Fibroblast of upper back skin (primary cell): ENCODE data around the gene ANAPC2.

Experiments used
- DNase-seq: peaks from one replicate; pipeline ENCODE4 v3.0.0-alpha.2; 2013

Gene ANAPC2

DNA sequence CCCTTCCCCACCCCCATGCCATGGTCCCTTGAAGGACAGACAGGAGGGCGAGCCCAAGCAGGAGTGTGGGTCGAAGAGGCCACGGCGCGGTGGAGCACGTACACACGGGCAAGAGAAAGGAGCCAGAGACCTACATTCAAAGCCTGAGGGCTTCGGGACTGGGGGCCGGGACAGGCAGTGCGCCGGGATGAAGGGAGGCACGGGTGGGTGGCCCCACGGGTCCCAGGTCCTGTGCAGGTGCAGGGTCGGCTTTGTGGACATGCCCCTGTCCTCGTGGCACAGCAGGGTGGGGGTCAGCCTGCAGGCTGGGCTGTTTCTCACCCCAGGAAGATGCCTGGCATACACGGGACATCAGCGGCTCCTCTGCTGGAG is 28.3 kb downstream of the ANAPC2 start:
- DNase-seq, result no peak

- DNase-seq, result no peak
Observed at GRCh38 chr9:137159105-137160053, 29.0 kb downstream of the ANAPC2 start.

DNA sequence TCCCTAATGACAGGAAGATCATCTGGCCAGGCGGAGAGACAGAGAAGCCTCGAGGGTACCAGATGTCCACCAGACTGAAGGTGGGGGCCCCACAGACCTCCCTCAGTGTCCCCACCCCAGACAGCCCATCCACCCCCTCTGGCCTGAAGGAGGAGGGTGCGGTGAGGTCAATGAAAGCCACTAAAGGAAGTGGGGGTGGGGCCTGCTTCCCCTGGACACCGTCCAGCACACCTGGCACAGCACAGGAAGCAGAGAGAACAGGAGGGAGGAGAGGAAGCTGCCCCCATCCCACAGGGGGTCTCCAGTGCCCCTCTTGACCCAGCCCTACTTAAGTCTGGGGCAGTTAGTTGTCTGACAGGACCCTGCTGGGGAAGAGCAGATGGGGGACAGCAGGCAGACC is 29.7 kb downstream of the ANAPC2 start:
- DNase-seq, result no peak

- DNase-seq, result no peak
Observed at GRCh38 chr9:137157618-137158415, 30.5 kb downstream of the ANAPC2 start.

DNA sequence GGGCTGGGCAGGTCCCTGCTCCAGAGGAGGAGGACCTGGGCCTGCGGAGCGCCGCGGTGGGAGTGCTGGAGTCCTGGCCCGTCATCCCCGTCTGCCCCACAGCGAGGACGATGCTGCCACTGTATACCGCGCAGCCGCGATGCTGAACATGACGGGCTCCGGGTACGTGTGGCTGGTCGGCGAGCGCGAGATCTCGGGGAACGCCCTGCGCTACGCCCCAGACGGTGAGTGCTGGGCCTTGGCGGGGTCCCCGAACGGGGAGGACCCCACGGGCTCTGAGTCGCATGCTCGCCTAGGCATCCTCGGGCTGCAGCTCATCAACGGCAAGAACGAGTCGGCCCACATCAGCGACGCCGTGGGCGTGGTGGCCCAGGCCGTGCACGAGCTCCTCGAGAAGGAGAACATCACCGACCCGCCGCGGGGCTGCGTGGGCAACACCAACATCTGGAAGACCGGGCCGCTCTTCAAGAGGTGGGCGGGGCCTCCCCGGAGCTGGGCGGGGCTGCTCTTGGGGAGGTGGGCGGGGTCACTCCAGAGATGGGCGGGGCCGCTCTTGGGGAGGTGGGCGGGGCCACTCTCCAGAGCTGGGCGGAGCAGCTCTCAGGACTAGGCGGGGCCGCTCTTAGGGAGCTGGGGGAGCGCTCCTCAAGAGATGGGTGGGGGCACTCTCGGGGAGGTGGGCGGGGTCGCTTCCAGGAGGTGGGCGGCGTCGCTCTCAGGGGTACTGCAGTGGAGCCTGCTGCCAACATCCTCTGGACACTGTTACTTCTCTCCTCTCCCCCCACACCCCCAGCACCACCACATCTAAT is 31.6 kb downstream of the ANAPC2 start:
- DNase-seq, result peak; percentile 16

DNA sequence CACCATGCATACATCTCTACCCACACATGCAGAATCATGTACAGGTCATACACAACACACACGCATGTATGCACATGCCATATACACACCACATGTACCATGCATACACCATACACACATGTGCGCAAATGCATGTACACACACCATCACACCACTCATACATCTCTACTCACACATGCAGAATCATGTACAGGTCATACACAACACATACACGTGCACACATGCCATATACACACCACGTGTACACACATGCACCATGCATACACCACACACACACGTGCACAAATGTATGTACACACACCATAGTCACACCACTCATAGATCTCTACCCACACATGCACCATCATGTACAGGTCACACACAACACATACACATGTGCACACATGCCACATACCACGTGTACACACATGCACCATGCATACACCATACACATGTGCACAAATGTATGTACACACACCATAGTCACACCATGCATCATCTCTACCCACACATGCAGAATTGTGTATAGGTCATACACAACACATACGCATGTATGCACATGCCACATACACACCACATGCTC is 35.4 kb downstream of the ANAPC2 start:
- no peak for DNase-seq

GRCh38 chr9:137150617-137151457 is 37.5 kb downstream of the ANAPC2 start:
- DNase-seq, result no peak

DNA sequence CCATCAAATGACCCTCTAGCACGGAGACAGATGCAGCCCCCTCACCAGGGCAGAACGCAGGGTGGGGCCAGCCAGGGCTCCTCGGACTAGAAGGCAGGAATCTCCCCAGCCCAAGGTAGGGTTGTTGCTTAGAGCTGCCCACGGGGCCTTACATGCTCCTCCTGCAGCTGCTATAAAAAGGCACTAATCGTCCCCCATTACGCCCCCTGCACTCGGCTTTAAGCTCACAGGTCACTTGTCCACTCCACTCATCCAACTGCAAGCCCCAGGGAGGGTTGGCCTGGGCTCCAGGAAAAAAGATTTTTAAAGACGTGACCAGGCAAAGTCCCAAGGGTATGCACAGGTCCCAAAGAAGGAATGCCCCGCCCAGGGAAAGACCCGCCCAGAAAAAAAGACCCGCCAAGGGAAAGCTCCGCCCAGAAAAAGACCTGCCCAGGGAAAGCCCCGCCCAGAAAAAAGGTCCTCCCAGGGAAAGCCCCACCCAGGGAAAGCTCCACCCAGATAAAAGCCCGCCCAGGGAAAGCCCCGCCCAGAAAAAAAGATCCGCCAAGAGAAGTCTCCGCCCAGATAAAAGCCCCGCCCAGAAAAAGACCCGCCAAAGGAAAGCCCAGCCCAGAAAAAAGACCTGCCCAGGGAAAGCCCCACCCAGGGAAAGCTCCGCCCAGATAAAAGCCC is 38.3 kb downstream of the ANAPC2 start:
- no peak for DNase-seq

DNA sequence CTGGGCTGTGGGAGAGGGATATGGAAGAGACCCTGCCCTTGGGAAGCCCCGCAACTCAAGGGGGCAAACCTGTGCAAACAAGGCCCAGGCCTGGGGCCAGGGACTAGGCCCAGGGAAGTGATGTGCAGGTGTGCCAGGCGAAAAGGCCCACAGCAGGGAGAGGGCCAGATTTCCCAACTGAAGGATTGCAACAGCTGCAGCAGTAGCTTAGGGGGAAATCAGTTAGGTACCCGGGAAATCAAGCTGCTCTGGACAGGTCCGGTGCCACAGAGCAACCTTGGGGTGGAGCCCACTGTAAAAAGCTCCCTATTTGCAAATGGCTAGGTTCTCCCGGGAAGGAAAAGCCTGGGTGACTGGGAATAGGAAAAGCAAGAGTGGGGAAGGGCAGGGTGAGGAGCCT is 39.0 kb downstream of the ANAPC2 start:
- DNase-seq, result no peak

DNA sequence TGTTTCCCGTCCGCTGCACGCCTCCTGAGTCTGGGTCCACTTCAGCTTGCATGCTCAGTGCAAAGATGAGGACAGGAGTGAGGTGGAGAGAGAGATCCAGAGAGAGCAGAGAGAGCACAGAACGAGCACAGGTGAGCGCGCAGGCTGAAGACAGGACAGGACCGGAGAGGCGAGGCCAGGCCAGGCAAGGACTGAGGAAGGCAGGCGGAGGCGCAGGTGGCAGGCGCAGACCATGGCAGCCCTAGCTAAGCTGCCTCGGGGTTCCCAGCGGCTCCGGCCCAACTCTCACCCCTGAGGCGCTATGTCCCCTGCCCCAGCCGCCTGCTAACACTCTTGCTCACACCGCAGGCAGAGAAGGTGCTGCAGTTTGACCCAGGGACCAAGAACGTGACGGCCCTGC is 39.7 kb downstream of the ANAPC2 start:
- no peak for DNase-seq

GRCh38 chr9:137148242-137148641 is 40.1 kb downstream of the ANAPC2 start:
- DNase-seq, result no peak

DNA sequence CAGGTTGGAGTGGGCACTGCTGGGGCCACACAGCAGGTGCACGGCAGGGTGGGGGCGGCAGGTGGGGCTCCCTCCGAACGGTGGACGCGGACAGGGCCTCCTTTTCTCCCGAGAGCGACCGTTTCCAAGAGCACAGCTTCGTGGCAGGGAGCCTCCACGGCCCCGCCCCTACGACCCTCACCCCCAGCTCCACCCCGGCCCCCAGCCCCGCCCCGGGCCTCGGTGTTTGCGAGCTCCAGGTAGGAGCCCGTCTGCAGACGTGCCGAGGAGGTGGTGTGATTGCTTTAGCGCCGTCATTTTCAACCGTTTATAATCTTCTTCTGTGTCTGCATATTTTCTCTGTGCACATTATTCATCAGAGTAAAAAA is 40.6 kb downstream of the ANAPC2 start:
- DNase-seq, result no peak

GRCh38 chr9:137147091-137147792 is 41.1 kb downstream of the ANAPC2 start:
- DNase-seq, result no peak

GRCh38 chr9:137146527-137146918 is 41.8 kb downstream of the ANAPC2 start:
- no peak for DNase-seq

GRCh38 chr9:137145731-137146526 is 42.4 kb downstream of the ANAPC2 start:
- no peak for DNase-seq

- DNase-seq, result no peak
Observed at GRCh38 chr9:137143459-137143858, 44.9 kb downstream of the ANAPC2 start.

- DNase-seq, result no peak
Observed at GRCh38 chr9:137141976-137142936, 46.1 kb downstream of the ANAPC2 start.

DNA sequence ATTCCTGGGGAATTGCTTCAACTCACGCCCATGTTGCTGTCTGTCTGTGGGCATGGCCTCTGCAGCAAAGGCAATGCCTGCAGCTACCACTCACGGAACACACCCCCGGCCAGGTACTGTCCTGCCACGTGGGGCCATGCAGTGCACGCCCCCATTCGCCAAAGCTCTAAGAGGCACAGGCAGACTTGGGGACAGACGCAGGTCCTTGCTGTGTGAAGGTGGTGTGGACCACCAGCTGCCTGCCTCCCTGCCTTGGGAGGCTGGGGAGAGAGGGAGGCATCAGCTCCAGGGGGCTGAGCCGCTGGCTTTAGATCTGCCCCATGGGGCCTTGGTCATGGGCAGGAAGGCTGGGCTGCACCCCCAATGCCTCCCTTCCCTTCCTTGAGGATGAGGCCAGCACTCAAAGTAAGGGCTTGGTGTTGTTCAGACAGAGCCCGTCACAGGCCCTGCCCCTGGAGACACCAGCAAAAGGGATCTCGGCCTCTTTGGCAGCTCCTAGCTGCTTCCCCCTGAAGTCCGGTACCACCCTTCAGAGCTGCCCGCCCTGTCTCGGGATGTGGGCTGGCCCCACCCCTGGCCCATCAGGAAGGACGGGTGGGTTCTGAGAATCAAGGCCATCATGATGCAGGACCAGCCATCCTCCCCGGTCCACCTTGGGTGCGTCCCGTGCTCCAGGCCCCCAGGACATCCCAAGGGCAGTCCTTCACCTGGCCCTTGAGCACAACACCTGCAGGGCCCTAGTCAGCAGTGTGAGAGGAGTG is 47.1 kb downstream of the ANAPC2 start:
- no peak for DNase-seq
